22Rv1 (cell line): Measurements from ENCODE around the gene RILPL2.
"Not testable (repeated sequence)": the region's sequence is repeated elsewhere in the genome, so short reads cannot be mapped to it uniquely, and the experiment has no call there.

Experiments used
- CTCF ChIP-seq: fragments of 450-650 bp; IDR thresholded peaks from 2 replicates; pipeline ENCODE4 v1.5.1; 2017; ENCODE audit warnings: mild to moderate bottlenecking
- ZFX ChIP-seq: fragments of 450-650 bp; IDR thresholded peaks from 2 replicates; pipeline ENCODE4 v1.6.1; 2017; ENCODE audit warnings: antibody characterized with exemption, borderline replicate concordance

GRCh38 chr12:123368431-123368830 is 68.1 kb downstream of the RILPL2 start:
- not testable (repeated sequence) for TF ChIP-seq CTCF, ZFX
